GM23248 (cell line): ENCODE results near the gene ZDHHC16. TPM values are rescaled to one million over a fixed set of nuclear protein-coding genes. Genes with fewer than 3 reads are reported as not detected.

ENCODE experiments used
- DNase-seq: peaks from one replicate; pipeline ENCODE4 v3.0.0-alpha.2; 2015
- H2AFZ ChIP-seq: fragments of 200-600 bp; sonication (generic); 2 replicates; pipeline ENCODE4 v1.6.1; 2016; ENCODE audit warnings: antibody characterized with exemption
- H3F3A ChIP-seq: fragments of 200-600 bp; sonication (generic); 2 replicates; pipeline ENCODE4 v1.6.1; 2016; ENCODE audit warnings: mild to moderate bottlenecking, antibody characterized with exemption, mixed run types; ENCODE audit not compliant: insufficient read depth
- H3K27ac ChIP-seq: fragments of 200-600 bp; sonication (generic); 2 replicates; pipeline ENCODE4 v1.5.1; 2016; ENCODE audit warnings: mild to moderate bottlenecking
- H3K27me3 ChIP-seq: fragments of 200-600 bp; sonication (generic); replicated peaks from 2 replicates; pipeline ENCODE4 v1.6.1; 2016; ENCODE audit warnings: mild to moderate bottlenecking; ENCODE audit not compliant: insufficient read depth
- H3K36me3 ChIP-seq: fragments of 200-600 bp; sonication (generic); 2 replicates; pipeline ENCODE4 v1.6.1; 2016; ENCODE audit warnings: low read depth, mild to moderate bottlenecking
- H3K4me1 ChIP-seq: fragments of 200-600 bp; sonication (generic); 2 replicates; pipeline ENCODE4 v1.6.1; 2016; ENCODE audit warnings: mild to moderate bottlenecking; ENCODE audit not compliant: insufficient read depth
- H3K4me2 ChIP-seq: fragments of 200-600 bp; sonication (generic); one replicate; pipeline ENCODE4 v1.6.1; 2016; ENCODE audit warnings: mild to moderate bottlenecking; ENCODE audit not compliant: unreplicated experiment
- H3K4me3 ChIP-seq: fragments of 200-600 bp; sonication (generic); 2 replicates; pipeline ENCODE4 v1.5.1; 2016; ENCODE audit warnings: mild to moderate bottlenecking
- H3K79me2 ChIP-seq: fragments of 200-600 bp; sonication (generic); 2 replicates; pipeline ENCODE4 v1.6.1; 2016; ENCODE audit warnings: mild to moderate bottlenecking; ENCODE audit not compliant: insufficient read depth
- H3K9ac ChIP-seq: fragments of 200-600 bp; sonication (generic); 2 replicates; pipeline ENCODE4 v1.6.1; 2016; ENCODE audit warnings: mild to moderate bottlenecking
- H3K9me2 ChIP-seq: fragments of 200-600 bp; sonication (generic); 2 replicates; pipeline ENCODE4 v1.6.1; 2016; ENCODE audit warnings: mixed run types, mild to moderate bottlenecking, moderate library complexity; ENCODE audit not compliant: insufficient read depth
- H3K9me3 ChIP-seq: fragments of 200-600 bp; sonication (generic); one replicate; pipeline ENCODE4 v1.6.1; 2017; ENCODE audit warnings: low read depth
- H4K20me1 ChIP-seq: fragments of 200-600 bp; sonication (generic); 2 replicates; pipeline ENCODE4 v1.6.0; 2016; ENCODE audit not compliant: insufficient read depth
- EZH2 ChIP-seq: fragments of 200-600 bp; sonication (generic); IDR thresholded peaks from 2 replicates; pipeline ENCODE4 v1.6.1; 2018; ENCODE audit warnings: antibody characterized with exemption, mild to moderate bottlenecking; ENCODE audit not compliant: insufficient read depth, poor library complexity, severe bottlenecking
- EZH2phosphoT487 ChIP-seq: fragments of 200-600 bp; sonication (generic); IDR thresholded peaks from 2 replicates; pipeline ENCODE4 v1.6.1; 2018; ENCODE audit warnings: antibody characterized with exemption, moderate library complexity, mild to moderate bottlenecking, low read depth; ENCODE audit not compliant: insufficient read depth
- WGBS, 2 experiments: methylation state at CpG; one replicate each; pipeline ENCODE4 v1.1.6; 2015 to 2017; ENCODE audit warnings: low lambda C conversion rate in 2 of 2, low coverage in 1 of 2; ENCODE audit errors: missing lambda C conversion rate in 2 of 2; 5-methylcytosine and 5-hydroxymethylcytosine counted together
- in situ Hi-C: fragments of 300-500 bp; cut with MboI; formaldehyde crosslinking; loops from 2 replicates; pipeline ENCODE4 v1.15.0; 2020
- polyA plus RNA-seq: library from polyadenylated mRNA; unstranded; fragments of >200 nt; fragmentation: Nextera tagmentation; extraction: Ambion mirVana; gene quantifications from 2 replicates; pipeline ENCODE4 v1.2.1, GENCODE V29; 2016
- total RNA-seq: library from RNA; depleted of rRNA; stranded (reverse); fragments of >200 nt; shearing (Covaris generic); gene quantifications from 2 replicates; pipeline ENCODE4 v1.2.3, GENCODE V29; 2014

Gene ZDHHC16
- total and polyA plus RNA-seq, 2 experiments from 2014 or later: 68.2 to 69.1 TPM

DNA sequence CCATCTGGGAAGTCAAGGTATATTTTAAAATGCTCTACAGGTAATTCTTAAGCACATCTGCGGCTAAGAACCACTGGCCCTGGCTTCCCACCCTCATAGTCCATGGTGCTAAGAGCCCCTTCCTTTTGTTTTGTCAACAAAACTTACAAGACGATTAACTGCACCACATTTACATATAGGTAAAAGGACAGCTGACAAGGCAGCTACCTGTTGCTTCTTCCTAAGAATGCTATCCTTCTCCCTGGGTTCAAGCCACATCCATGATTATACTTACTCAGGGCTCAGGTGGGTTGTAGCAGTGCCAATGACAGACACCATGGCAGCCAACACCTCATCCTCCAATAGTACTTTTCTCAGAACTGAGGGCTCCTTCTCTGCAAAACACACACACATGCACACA, 16.3 kb downstream of the ZDHHC16 start:
- no peak overlapping the region for H3K4me3 ChIP-seq
- 0 out of 2 replicates have a peak, but pooled peaks cover 4% of the 10 kb centered on the region for H4K20me1 ChIP-seq
- H3K79me2 ChIP-seq: peaks cover 3% of the 10 kb centered on the region; the same call in 1 of the 2 replicates
- no peak overlapping the region for H3K4me2 ChIP-seq
- no peak overlapping the region for H3K27ac ChIP-seq
- DNase-seq: no peak
- no peak overlapping the region for H2AFZ ChIP-seq
- H3F3A ChIP-seq: peaks cover 79% of the 10 kb centered on the region
- no peaks in the 10 kb centered on the region for H3K9me3 ChIP-seq
- no peak overlapping the region for H3K9ac ChIP-seq
- H3K4me1 ChIP-seq: peaks cover 8% of the 10 kb centered on the region; the same call in 1 of the 2 replicates
- WGBS, 2 experiments: 76 to 78% methylated on average over 2 of the region's 2 CpGs
- in situ Hi-C loops: no loop called here
- peaks cover 55% of the 10 kb centered on the region for H3K36me3 ChIP-seq
- H3K9me2 ChIP-seq: no peaks in the 10 kb centered on the region
- no peak for TF ChIP-seq EZH2
- TF ChIP-seq EZH2phosphoT487: no peak
- H3K27me3 ChIP-seq: no peaks in the 10 kb centered on the region

DNA sequence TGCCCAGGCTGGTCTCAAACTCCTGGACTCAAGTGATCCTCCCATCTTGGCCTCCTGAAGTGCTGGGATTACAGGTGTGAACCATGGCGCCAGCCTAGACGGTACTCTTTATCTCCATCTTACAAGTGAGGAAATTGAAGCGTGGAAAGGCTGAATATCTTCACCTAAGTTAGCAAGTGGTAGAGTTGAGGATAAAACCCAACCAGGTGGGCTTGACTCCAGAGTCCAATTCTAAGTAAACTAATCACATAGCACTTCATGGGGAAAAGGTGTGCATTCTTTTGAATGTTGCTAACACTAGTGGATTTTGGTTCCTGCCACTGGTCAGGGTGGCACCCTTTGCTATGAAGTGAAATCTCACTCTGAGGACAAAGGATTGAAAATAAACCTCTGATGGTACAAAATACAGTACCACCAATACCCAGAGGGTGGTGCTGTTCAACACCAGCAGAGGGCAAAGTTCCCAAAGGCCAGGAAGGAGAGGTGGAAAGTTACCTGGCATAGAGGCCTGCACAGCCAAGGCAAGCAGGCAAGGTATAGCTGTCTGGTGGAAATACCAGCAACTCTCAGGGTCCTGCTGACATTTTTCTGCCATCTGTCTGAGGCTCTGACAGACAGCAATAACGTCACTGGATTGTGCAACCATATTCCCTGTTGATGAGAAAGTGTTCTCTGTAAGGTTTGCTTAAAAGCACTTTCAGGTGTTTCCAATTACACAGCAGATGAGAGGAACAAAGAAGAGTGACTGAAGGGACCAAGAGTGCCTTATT, 17.6 kb downstream of the ZDHHC16 start:
- H3K36me3 ChIP-seq: peaks cover 57% of the 10 kb centered on the region; the same call in 1 of the 2 replicates
- WGBS, 2 experiments: 77 to 78% methylated on average over 4 of the region's 4 CpGs
- TF ChIP-seq EZH2 (no peak), EZH2phosphoT487 (no peak)
- H2AFZ ChIP-seq: no peak overlapping the region
- no peaks in the 10 kb centered on the region for H3K9me3 ChIP-seq
- H3K9ac ChIP-seq: no peak overlapping the region
- H3K79me2 ChIP-seq: peaks cover 3% of the 10 kb centered on the region
- peak overlapping the region; percentile 52 for H3K27ac ChIP-seq
- no peak overlapping the region for H3K4me2 ChIP-seq
- DNase-seq: peak; percentile 79
- no peaks in the 10 kb centered on the region for H3K27me3 ChIP-seq
- H3K9me2 ChIP-seq: no peaks in the 10 kb centered on the region
- peaks cover 83% of the 10 kb centered on the region for H3F3A ChIP-seq
- in situ Hi-C loops: no loop called here
- peaks cover 8% of the 10 kb centered on the region; the same call in 1 of the 2 replicates for H3K4me1 ChIP-seq
- H4K20me1 ChIP-seq: 0 out of 2 replicates have a peak, but pooled peaks cover 4% of the 10 kb centered on the region
- H3K4me3 ChIP-seq: no peak overlapping the region

DNA sequence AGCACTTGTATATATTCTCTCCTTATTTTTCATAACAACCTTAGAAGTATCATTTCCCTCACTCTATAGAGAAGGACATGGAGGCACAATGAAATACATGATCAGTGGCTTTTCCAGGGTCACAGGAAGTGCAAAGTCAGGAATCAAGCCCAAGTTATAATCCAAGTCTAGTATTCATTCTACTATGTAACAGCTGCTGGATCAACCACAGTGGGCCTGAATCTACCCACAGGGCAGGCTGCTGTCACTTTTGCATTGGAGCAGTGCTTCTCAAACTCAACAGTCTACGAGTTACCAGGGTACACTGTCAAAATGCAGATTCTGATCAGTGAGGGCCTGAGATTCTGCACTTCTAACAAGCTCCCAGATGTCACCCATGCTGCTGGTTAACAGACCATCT, 18.3 kb downstream of the ZDHHC16 start:
- no peaks in the 10 kb centered on the region for H3K9me2 ChIP-seq
- DNase-seq: no peak
- H3K4me2 ChIP-seq: no peak overlapping the region
- TF ChIP-seq EZH2phosphoT487 (no peak), EZH2 (no peak)
- H3K27ac ChIP-seq: peak overlapping the region; percentile 52
- H3K79me2 ChIP-seq: peaks cover 3% of the 10 kb centered on the region
- no peaks in the 10 kb centered on the region for H3K27me3 ChIP-seq
- H3K9ac ChIP-seq: peak overlapping the region; percentile 13; the same call in 1 of the 2 replicates
- WGBS, 2 experiments: 43 to 46% methylated on average over 1 of the region's 1 CpG
- peaks cover 56% of the 10 kb centered on the region for H3K36me3 ChIP-seq
- in situ Hi-C loops: no loop called here
- no peak overlapping the region for H3K4me3 ChIP-seq
- H3F3A ChIP-seq: peaks cover 80% of the 10 kb centered on the region
- H3K9me3 ChIP-seq: no peaks in the 10 kb centered on the region
- H3K4me1 ChIP-seq: peaks cover 8% of the 10 kb centered on the region; the same call in 1 of the 2 replicates
- H4K20me1 ChIP-seq: 0 out of 2 replicates have a peak, but pooled peaks cover 4% of the 10 kb centered on the region
- no peak overlapping the region for H2AFZ ChIP-seq

DNA sequence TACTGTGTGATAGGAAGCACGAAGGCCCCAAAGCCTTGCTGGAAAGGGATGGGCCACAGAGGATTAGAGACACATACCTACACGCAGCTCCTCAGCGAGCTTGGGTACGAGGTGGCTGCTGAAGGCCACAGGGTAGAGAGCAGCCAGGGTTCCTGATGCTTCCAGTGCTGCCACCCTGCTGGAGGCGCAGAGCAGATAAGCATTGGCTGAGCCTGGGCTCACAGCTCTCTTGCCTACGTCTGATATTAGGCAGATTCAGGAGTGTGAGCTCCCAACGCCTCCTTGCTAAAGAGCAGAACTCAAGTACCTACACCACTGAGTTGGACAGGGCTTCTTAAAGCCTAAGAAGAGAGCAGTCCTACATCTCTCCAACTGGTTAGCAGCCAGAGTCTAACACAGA, 20.0 kb downstream of the ZDHHC16 start:
- in situ Hi-C loops: no loop called here
- Histone ChIP-seq H3K27me3 (no peaks in the 10 kb centered on the region), H3K4me3 (no peak overlapping the region), H3K27ac (no peak overlapping the region), H2AFZ (no peak overlapping the region), H3F3A (peaks cover 65% of the 10 kb centered on the region), H3K9me3 (no peaks in the 10 kb centered on the region), H3K4me1 (peaks cover 8% of the 10 kb centered on the region; the same call in 1 of the 2 replicates), H3K79me2 (peaks cover 3% of the 10 kb centered on the region), H3K36me3 (peaks cover 58% of the 10 kb centered on the region), H3K4me2 (no peak overlapping the region), H3K9me2 (no peaks in the 10 kb centered on the region), H3K9ac (no peak overlapping the region), H4K20me1 (0 out of 2 replicates have a peak, but pooled peaks cover 4% of the 10 kb centered on the region)
- 93 to 99% methylated on average over 7 of the region's 7 CpGs for whole genome bisulfite sequencing, 2 experiments
- TF ChIP-seq EZH2 (no peak), EZH2phosphoT487 (no peak)
- no peak for DNase-seq
